BE2C (cell line): ENCODE data around the gene SLC30A5.
"Not testable (repeated sequence)": the region's sequence is repeated elsewhere in the genome, so short reads cannot be mapped to it uniquely, and the experiment has no call there.

Source experiments
- DNase-seq: peaks from one replicate; pipeline ENCODE4 v3.0.0-alpha.2; 2020
- H3K27me3 ChIP-seq: fragments of 250-450 bp; sonication (Bioruptor Pico); 2 replicates; pipeline ENCODE4 v1.5.1; 2020; ENCODE audit warnings: mild to moderate bottlenecking
- H3K36me3 ChIP-seq: fragments of 250-450 bp; sonication (Bioruptor Pico); 2 replicates; pipeline ENCODE4 v1.5.1; 2020; ENCODE audit warnings: mild to moderate bottlenecking
- H3K4me1 ChIP-seq: fragments of 250-450 bp; sonication (Bioruptor Pico); 2 replicates; pipeline ENCODE4 v1.5.1; 2020
- H3K4me3 ChIP-seq: 2 replicates; pipeline ENCODE4 v1.5.1; 2011; ENCODE audit warnings: low read depth, low read length
- H3K9me3 ChIP-seq: fragments of 250-450 bp; sonication (Bioruptor Pico); 2 replicates; pipeline ENCODE4 v1.5.1; 2020
- CTCF ChIP-seq: IDR thresholded peaks from 2 replicates; pipeline ENCODE4 v1.5.1; 2012; ENCODE audit warnings: mild to moderate bottlenecking, low read depth, low read length

The SLC30A5 gene

GRCh38 chr5:69079556-69079955 lies 14.3 kb upstream of the SLC30A5 start:
- Histone ChIP-seq H3K4me3 (no peak overlapping the region), H3K9me3 (no peaks in the 10 kb centered on the region), H3K36me3 (no peaks in the 10 kb centered on the region), H3K27me3 (no peaks in the 10 kb centered on the region), H3K4me1 (no peaks in the 10 kb centered on the region)
- no peak for DNase-seq
- TF ChIP-seq CTCF, result no peak

GRCh38 chr5:69083412-69083811 lies 10.4 kb upstream of the SLC30A5 start:
- no peaks in the 10 kb centered on the region for H3K9me3 ChIP-seq
- no peak overlapping the region for H3K4me3 ChIP-seq
- TF ChIP-seq CTCF, result peak; percentile 48
- H3K27me3 ChIP-seq, result no peaks in the 10 kb centered on the region
- DNase-seq, result peak; percentile 26
- no peaks in the 10 kb centered on the region for H3K4me1 ChIP-seq
- H3K36me3 ChIP-seq, result no peaks in the 10 kb centered on the region

- no peak for TF ChIP-seq CTCF
- H3K9me3 ChIP-seq, result no peaks in the 10 kb centered on the region
- H3K4me3 ChIP-seq, result no peak overlapping the region
- no peaks in the 10 kb centered on the region for H3K27me3 ChIP-seq
- H3K4me1 ChIP-seq, result no peaks in the 10 kb centered on the region
- no peaks in the 10 kb centered on the region for H3K36me3 ChIP-seq
- no peak for DNase-seq
Measured at GRCh38 chr5:69084195-69084594, 9.6 kb upstream of the SLC30A5 start.

- Histone ChIP-seq H3K4me1 (no peaks in the 10 kb centered on the region), H3K9me3 (no peaks in the 10 kb centered on the region), H3K36me3 (no peaks in the 10 kb centered on the region), H3K27me3 (no peaks in the 10 kb centered on the region), H3K4me3 (no peak overlapping the region)
- no peak for DNase-seq
- TF ChIP-seq CTCF, result no peak
Measured at GRCh38 chr5:69084903-69085302, 8.9 kb upstream of the SLC30A5 start.

GRCh38 chr5:69086206-69086605 lies 7.6 kb upstream of the SLC30A5 start:
- TF ChIP-seq CTCF, result no peak
- peaks cover 4% of the 10 kb centered on the region for H3K4me1 ChIP-seq
- H3K36me3 ChIP-seq, result no peaks in the 10 kb centered on the region
- no peaks in the 10 kb centered on the region for H3K27me3 ChIP-seq
- H3K4me3 ChIP-seq, result no peak overlapping the region
- no peak for DNase-seq
- H3K9me3 ChIP-seq, result no peaks in the 10 kb centered on the region

GRCh38 chr5:69088006-69088405 lies 5.8 kb upstream of the SLC30A5 start:
- not testable (repeated sequence) for DNase-seq, H3K27me3 ChIP-seq, H3K4me1 ChIP-seq, H3K4me3 ChIP-seq, H3K36me3 ChIP-seq, H3K9me3 ChIP-seq

- DNase-seq, result no peak
- no peaks in the 10 kb centered on the region for H3K9me3 ChIP-seq
- no peak for TF ChIP-seq CTCF
Measured at GRCh38 chr5:69090158-69090557, 3.7 kb upstream of the SLC30A5 start.

More at GRCh38 chr5:69090158-69090557, 3.7 kb upstream of the SLC30A5 start:
- H3K27me3 ChIP-seq, result no peaks in the 10 kb centered on the region
- no peak overlapping the region for H3K4me3 ChIP-seq
- H3K36me3 ChIP-seq, result no peaks in the 10 kb centered on the region; the same call in 1 of the 2 replicates
- peaks cover 8% of the 10 kb centered on the region for H3K4me1 ChIP-seq
